SJCRH30 (cell line): ENCODE data around the gene MRTFA. TPM values are rescaled to one million over a fixed set of nuclear protein-coding genes. Genes with fewer than 3 reads are reported as not detected.
"Not testable (repeated sequence)": the region's sequence is repeated elsewhere in the genome, so short reads cannot be mapped to it uniquely, and the experiment has no call there.

Experiments used
- DNase-seq, 2 experiments: peaks; one replicate each; pipeline ENCODE4 v3.0.0-alpha.2; 2015 to 2020
- H3K27ac ChIP-seq: fragments of 250-450 bp; sonication (Bioruptor Pico); 2 replicates; pipeline ENCODE4 v1.5.1; 2020; ENCODE audit warnings: mild to moderate bottlenecking, moderate library complexity
- H3K27me3 ChIP-seq: fragments of 250-450 bp; sonication (Bioruptor Pico); 2 replicates; pipeline ENCODE4 v1.5.1; 2020; ENCODE audit warnings: mild to moderate bottlenecking, moderate library complexity
- H3K36me3 ChIP-seq: fragments of 250-450 bp; sonication (Bioruptor Pico); 2 replicates; pipeline ENCODE4 v1.5.1; 2020; ENCODE audit warnings: mild to moderate bottlenecking, moderate library complexity
- H3K4me1 ChIP-seq: fragments of 250-450 bp; sonication (Bioruptor Pico); 2 replicates; pipeline ENCODE4 v1.5.1; 2020; ENCODE audit warnings: mild to moderate bottlenecking, moderate library complexity
- H3K4me3 ChIP-seq: fragments of 250-450 bp; sonication (Bioruptor Pico); 2 replicates; pipeline ENCODE4 v1.5.1; 2020; ENCODE audit warnings: mild to moderate bottlenecking, moderate library complexity
- H3K9me3 ChIP-seq: fragments of 250-450 bp; sonication (Bioruptor Pico); replicated peaks from 2 replicates; pipeline ENCODE4 v1.5.1; 2020; ENCODE audit warnings: mild to moderate bottlenecking, moderate library complexity
- total RNA-seq: library from RNA; depleted of rRNA; stranded (reverse); fragments of >200 nt; shearing (Covaris generic); gene quantifications from 2 replicates; pipeline ENCODE4 v1.2.3, GENCODE V29; 2014

The MRTFA gene
- total RNA-seq, 1 experiment from 2014 or later = 12.3 TPM

DNA sequence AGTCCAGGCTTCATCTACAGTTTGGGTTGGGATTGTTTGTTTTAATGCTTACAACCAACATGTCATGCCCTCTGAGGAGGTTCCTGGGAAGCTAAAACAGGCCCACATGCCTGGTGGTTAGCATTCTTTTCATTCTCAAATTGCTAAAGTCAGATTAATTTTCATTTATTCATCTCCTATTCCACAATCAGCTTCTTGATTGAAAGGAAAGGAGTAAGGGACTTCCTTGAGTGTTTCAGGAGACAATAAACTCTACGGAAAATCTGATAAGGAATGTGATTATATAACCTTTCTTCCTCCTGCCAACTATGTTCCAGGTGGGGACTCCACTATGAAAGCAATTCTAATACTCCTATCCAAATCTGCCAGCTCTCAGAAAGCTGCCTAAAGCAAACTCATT lies 30.8 kb downstream of the MRTFA start:
- Histone ChIP-seq H3K9me3 (no peaks in the 10 kb centered on the region), H3K4me3 (no peak overlapping the region), H3K27me3 (no peaks in the 10 kb centered on the region), H3K4me1 (peaks cover 6% of the 10 kb centered on the region), H3K36me3 (no peaks in the 10 kb centered on the region), H3K27ac (no peak overlapping the region)
- no peak for DNase-seq

DNA sequence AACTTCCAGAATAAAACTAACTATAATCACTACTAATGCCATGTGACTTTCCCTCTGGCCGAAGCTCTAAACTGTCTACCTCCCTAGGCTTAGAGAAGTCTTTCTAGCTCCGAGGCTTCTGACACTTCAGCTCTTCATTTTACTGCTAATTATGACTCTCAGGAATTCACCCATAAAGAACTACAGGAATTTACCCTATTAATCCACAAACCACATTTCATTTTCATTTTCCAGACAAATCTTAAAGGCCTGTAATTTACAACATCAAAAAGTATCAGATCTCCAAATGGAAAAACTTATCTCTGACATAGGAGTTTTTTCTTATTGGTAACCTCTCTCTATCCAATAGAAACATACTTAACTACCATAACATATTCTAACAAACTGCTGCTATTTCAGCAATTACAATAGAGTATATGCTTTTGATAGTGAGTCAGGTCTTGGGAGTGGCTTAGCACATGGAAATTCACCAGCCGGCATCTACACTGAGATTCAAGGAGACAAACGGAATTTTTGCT lies 33.4 kb downstream of the MRTFA start:
- Histone ChIP-seq H3K4me1 (peaks cover 3% of the 10 kb centered on the region), H3K27ac (no peak overlapping the region), H3K36me3 (no peaks in the 10 kb centered on the region), H3K4me3 (no peak overlapping the region), H3K9me3 (no peaks in the 10 kb centered on the region), H3K27me3 (no peaks in the 10 kb centered on the region)
- DNase-seq = no peak

DNA sequence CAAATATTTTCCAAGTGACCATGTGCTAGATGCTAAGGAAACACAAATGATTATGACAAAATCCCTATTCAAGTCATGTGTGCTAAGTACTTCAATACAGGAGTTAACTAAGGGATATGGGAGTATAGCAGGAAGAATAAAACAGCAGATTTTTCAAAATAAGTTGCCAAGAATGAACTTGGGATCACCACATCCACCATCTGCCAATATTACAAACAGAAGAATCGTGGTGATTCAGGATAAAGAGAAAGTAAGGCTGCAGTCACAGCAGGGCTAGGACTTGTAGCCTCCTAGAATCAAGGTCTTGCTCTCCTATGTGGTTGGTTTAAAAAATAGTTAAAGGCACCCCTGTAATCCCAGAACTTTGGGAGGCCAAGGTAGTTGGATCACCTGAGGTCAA lies 34.3 kb downstream of the MRTFA start:
- H3K4me1 ChIP-seq = peaks cover 12% of the 10 kb centered on the region
- H3K27me3 ChIP-seq = no peaks in the 10 kb centered on the region
- no peak for DNase-seq
- no peaks in the 10 kb centered on the region for H3K36me3 ChIP-seq
- no peak overlapping the region for H3K4me3 ChIP-seq
- H3K9me3 ChIP-seq = no peaks in the 10 kb centered on the region
- no peak overlapping the region for H3K27ac ChIP-seq

DNA sequence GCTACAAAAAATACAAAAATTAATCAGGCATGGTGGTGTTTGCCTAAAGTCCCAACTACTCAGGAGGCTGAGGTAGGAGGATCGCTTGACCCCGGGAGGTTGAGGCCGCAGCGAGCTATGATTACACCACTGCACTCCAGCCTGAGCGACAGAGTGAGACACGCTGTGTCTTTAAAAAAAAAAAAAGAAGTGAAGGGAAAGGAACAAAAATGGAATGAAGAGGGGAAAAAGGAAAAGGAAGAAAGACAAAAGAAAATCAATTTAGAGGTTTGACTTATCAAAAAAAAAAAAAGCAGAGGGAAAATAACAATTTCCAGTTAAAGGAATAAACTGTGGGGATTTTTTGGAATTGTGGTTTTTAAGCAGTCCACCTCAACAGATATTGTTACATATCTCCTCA lies 36.8 kb downstream of the MRTFA start:
- Histone ChIP-seq H3K4me1 (peaks cover 12% of the 10 kb centered on the region), H3K9me3 (no peaks in the 10 kb centered on the region), H3K27me3 (no peaks in the 10 kb centered on the region), H3K4me3 (no peak overlapping the region), H3K27ac (no peak overlapping the region), H3K36me3 (no peaks in the 10 kb centered on the region)
- DNase-seq = no peak

DNA sequence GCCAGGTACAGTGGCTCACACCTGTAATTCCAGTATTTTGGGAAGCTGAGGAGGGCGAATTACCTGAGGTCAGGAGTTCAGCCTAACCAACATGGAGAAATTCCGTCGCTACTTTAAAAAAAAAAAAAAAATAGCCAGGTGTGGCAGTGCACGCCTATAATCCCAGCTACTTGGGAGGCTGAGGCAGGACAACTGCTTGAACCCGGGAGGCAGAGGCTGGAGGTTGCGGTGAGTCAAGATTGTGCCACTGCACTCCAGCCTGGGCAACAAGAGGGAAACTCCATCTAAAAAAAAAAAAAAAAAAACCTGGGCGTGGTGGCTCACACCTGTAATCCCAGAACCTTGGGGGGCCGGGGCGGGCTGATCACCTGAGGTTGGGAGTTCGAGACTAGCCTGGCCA lies 37.8 kb downstream of the MRTFA start:
- H3K27ac ChIP-seq, H3K9me3 ChIP-seq: not testable (repeated sequence)

DNA sequence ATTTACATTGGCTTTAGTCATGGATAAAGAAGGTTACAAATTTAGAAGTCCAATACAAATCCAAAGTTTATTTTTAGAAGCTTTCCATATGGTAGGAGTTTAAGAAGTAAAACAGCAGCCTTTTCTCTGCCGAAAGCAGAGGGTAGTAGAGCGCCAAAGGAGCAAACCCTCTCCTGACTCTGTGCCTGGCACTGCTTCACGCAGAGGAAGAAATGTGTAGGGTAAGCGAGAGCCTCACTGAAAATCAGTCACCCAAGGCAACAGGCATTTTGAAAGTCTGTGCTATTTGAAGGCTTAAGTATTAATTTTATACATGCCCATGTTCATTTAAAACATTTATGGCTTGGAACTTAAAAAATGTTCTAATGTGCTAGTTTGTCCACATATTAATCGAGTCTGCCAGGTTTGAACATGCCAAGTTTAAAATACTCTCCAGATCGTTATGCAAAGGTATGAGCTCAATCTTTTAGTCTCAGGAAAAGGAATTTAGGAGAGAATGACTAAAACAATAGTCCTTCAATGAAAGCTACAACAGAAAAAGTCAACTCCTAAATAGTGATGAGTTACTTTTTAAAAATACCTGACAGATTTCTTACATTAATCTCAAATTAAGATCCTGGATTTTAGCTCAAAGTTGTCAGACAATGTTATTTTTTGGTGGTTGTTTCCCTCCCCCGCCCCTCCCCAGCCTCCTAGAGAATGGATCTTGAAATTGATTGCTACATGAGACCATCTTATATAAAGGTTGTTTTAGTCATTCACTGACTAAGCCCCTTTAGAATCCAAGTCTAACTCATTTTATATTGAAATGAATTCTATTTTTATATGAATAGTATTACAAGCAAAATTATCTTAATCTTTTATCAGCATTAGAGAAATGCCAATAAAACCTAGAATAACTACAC lies 38.7 kb downstream of the MRTFA start:
- Histone ChIP-seq H3K27me3 (no peaks in the 10 kb centered on the region), H3K27ac (no peak overlapping the region; the same call in 1 of the 2 replicates), H3K36me3 (no peaks in the 10 kb centered on the region), H3K4me1 (peaks cover 9% of the 10 kb centered on the region; the same call in 1 of the 2 replicates), H3K4me3 (no peak overlapping the region), H3K9me3 (no peaks in the 10 kb centered on the region)
- peak; percentile 7 to 16 for DNase-seq

More for the DNA sequence above, 37.8 kb downstream of the MRTFA start:
- not testable (repeated sequence) for DNase-seq, H3K36me3 ChIP-seq, H3K4me3 ChIP-seq, H3K27me3 ChIP-seq
- H3K4me1 ChIP-seq = peaks cover 12% of the 10 kb centered on the region

DNA sequence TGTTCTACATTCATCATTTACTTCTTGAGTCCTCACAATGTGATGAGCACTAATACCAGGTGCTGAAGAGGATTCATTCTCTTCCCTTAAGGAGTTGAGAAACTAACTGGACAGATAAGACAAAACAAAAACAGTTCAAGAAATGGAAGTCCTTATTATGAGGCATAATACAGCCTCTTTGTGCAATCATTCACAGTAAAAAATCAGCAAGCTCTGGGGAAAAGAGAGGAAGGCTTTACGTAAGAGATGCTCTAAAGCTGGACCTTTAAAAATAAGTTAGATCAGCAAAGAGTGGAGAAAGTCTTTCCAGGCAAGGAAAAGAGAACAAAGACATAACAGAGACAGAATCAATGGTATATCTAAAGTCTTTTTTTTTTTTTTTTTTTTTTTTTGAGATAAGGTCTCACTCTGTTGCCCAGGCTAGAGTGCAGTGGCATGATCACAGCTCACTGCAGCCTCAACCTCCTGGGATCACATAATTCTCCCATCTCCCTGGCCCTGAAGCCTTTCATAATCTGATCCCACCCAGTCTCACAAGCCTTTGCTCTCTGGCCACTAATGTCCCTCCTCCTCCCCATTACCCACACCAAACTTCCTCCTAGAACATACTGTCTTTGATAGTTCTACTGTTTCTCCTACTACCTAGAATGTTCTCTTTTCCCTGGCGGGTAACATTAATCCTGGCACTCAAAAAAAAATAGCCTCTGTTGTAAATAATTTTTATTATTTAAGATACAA lies 40.9 kb downstream of the MRTFA start:
- H3K4me3 ChIP-seq = no peak overlapping the region
- peaks cover 9% of the 10 kb centered on the region; the same call in 1 of the 2 replicates for H3K4me1 ChIP-seq
- no peaks in the 10 kb centered on the region for H3K36me3 ChIP-seq
- DNase-seq = no peak
- no peaks in the 10 kb centered on the region for H3K27me3 ChIP-seq
- H3K9me3 ChIP-seq = no peaks in the 10 kb centered on the region
- no peak overlapping the region for H3K27ac ChIP-seq

DNA sequence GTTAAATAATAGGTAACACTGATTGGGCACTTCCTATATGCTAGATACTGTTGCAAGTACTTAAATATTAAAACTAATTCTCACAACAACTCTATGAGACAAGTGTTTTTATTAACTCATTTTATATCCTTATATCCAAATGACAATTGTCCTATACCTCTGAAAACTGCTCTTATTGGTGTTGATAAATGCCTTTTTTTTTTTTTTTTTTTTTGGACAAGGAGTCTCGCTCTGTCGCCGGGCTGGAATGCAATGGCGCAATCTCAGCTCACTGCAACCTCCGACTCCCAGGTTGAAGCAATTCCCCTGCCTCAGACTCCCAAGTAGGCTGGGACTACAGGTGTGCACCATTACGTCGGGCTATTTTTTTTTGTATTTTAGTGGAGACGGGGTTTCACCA lies 41.6 kb downstream of the MRTFA start:
- Histone ChIP-seq H3K4me1 (peaks cover 9% of the 10 kb centered on the region; the same call in 1 of the 2 replicates), H3K4me3 (no peak overlapping the region), H3K27me3 (no peaks in the 10 kb centered on the region), H3K27ac (no peak overlapping the region), H3K36me3 (no peaks in the 10 kb centered on the region), H3K9me3 (no peaks in the 10 kb centered on the region)
- DNase-seq = no peak

DNA sequence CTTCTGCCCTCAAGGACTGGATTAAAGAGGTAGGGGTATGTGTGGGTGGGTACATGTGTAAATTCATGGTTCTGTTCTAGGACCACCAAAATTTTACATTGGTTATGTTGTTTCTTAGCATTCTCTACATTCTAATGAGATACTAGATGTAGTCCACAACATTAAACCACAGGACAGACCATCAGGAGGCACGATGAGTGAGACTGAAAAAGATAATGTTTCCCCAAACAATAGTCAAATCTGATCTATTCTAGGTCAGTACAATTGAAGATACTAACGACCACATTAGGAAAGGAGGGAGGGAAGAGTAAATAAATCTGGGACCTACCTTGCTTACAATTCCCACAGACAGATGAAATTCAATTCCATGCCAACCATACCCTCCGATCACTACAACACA lies 42.2 kb downstream of the MRTFA start:
- Histone ChIP-seq H3K36me3 (no peaks in the 10 kb centered on the region), H3K4me1 (peaks cover 9% of the 10 kb centered on the region; the same call in 1 of the 2 replicates), H3K4me3 (no peak overlapping the region), H3K27ac (no peak overlapping the region), H3K27me3 (no peaks in the 10 kb centered on the region), H3K9me3 (no peaks in the 10 kb centered on the region)
- no peak for DNase-seq

DNA sequence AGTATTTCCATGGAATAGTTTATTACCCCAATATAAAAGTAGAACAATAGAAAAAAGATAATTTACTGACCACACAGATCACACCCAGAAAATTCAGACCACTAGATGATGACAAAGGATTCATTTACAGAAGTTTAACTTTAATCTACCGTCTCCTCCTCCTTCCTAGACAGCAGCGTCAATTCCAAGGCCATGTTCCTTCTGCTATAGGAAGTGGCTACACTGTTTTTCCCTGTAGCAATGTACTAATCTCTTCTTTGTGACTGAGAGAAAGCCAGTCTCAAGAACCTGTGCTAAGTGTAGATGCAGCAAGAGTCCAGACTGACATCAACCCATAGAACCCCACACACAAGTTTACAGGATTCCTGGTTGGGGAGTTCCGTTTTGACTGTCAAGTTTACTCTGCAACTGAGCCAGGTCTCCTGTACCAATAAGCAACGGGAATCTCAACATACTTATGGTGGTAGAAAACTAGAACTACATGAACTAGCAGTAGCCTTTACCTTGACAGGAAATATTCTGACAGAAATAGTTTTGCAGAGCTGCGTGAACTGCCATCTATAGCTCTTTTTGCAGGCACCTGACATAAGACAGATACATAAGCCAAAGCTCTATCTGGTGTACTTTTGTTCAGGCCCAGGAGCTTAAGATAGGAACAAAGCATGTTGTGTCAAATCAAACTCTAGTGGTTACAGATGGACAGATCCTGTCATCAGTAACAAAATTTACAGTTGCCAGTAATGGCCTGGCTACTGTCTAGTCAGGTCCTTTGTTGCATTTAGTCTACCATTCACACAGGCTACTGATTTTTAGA lies 42.9 kb downstream of the MRTFA start:
- no peaks in the 10 kb centered on the region for H3K27me3 ChIP-seq
- no peaks in the 10 kb centered on the region for H3K9me3 ChIP-seq
- H3K27ac ChIP-seq = no peak overlapping the region
- no peak overlapping the region for H3K4me3 ChIP-seq
- DNase-seq = no peak
- H3K4me1 ChIP-seq = peaks cover 9% of the 10 kb centered on the region; the same call in 1 of the 2 replicates
- no peaks in the 10 kb centered on the region for H3K36me3 ChIP-seq

DNA sequence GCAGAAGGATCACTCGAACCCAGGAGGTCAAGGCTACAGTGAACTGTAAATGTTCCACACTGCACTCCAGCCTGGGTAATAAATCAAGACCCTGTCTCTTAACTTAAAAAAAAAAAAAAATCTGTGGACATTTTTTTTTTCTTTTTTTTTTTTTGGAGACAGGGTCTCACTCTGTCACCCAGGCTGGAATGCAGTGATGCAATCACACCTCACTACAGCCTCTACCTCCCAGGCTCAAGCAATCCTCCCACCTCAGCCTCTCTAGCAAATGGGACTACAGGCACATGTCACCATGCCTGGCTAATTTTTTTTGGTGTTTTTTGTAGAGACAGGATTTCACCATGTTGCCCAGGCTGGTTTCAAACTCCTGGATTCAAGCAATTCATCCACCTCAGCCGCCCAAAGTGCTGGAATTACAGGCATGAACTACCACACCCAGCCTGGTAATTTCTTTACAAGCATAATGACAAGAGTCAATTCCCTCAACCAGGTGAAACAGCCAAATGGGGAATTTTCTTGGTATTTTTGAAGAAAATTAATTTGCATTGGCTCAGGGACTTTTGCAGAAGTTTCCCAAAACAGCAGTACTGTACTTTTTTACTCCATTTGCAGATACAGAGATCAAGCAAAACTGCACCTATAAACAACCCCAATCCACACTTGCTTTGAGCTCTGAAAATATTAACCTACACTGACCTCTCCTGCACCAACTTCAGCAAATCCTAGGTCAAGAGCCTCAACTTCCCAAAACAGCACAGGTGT lies 44.0 kb downstream of the MRTFA start:
- Histone ChIP-seq H3K4me1 (peaks cover 3% of the 10 kb centered on the region; the same call in 1 of the 2 replicates), H3K9me3 (no peaks in the 10 kb centered on the region), H3K27me3 (no peaks in the 10 kb centered on the region), H3K27ac (no peak overlapping the region), H3K36me3 (no peaks in the 10 kb centered on the region), H3K4me3 (no peak overlapping the region)
- no peak for DNase-seq

DNA sequence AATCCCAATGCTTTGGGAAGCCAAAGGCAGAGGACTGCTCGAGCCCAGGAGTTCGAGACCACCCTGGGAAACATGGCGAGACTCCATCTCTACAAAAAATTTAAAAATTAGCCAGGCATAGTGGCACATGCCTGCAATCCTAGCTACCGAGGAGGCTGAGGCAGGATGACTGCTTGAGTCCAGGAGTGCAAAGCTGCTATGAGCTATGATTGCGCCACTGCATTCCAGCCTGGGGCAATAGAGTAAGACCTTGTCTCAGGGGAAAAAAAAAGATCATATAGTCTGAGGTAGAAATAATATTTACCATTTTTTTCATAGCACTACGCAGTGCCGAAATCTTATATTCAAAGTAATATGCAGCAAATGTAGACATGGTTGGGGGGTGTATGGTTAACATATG lies 47.8 kb downstream of the MRTFA start:
- Histone ChIP-seq H3K27ac (no peak overlapping the region), H3K4me1 (no peaks in the 10 kb centered on the region), H3K36me3 (0 out of 2 replicates have a peak, but pooled peaks cover 3% of the 10 kb centered on the region), H3K4me3 (no peak overlapping the region), H3K9me3 (no peaks in the 10 kb centered on the region), H3K27me3 (no peaks in the 10 kb centered on the region)
- DNase-seq = no peak

DNA sequence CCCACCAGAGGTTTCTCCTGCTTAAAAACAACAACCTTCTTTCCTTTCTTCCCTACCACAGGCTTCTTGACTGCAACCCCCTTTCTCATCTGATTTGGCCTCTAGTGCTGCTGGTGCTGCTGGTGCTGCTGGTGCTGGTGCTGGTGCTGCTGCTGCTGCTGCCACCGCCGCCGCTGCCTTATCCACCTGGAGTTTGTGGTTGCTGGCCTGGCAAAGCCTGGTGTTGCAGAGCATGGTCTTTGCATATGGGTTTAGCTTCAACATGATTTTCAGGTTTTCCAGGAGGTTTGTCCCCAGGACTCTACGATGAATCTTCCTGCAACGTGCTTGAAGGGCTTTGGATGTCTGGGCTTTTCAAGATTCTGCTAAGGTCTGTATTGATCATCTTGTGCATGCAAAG lies 49.7 kb downstream of the MRTFA start:
- H3K36me3 ChIP-seq = 0 out of 2 replicates have a peak, but pooled peaks cover 3% of the 10 kb centered on the region
- H3K4me3 ChIP-seq = no peak overlapping the region
- no peaks in the 10 kb centered on the region for H3K9me3 ChIP-seq
- H3K4me1 ChIP-seq = no peaks in the 10 kb centered on the region
- H3K27me3 ChIP-seq = no peaks in the 10 kb centered on the region
- no peak for DNase-seq
- H3K27ac ChIP-seq = no peak overlapping the region

DNA sequence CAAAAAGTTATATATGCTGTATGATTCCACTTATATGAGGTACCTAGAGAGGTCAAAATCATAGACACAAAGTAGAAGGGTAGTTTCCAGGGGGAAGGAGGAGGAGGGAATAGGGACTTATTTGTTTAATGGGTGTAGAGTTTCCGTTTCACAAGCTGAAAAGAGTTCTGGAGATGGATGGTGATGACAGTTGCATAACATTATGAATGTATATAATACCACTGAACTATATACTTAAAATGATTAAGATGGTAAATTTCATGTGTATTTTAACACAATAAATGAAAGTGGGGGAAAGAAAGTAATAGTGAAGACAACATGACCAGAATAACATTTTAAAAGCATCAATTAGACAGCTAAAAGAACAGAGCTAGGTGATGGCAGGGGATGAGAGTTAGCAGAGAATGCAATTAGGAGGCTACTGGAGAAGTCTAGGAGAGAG lies 51.2 kb downstream of the MRTFA start:
- no peak for DNase-seq

More for the DNA sequence above, 51.2 kb downstream of the MRTFA start:
- H3K27me3 ChIP-seq = no peaks in the 10 kb centered on the region
- no peak overlapping the region for H3K4me3 ChIP-seq
- H3K36me3 ChIP-seq = 0 out of 2 replicates have a peak, but pooled peaks cover 3% of the 10 kb centered on the region
- no peaks in the 10 kb centered on the region for H3K4me1 ChIP-seq
- H3K27ac ChIP-seq = no peak overlapping the region
- H3K9me3 ChIP-seq = no peaks in the 10 kb centered on the region
